ENCODE measurements around the gene USP31.

USP31 gene

DNA sequence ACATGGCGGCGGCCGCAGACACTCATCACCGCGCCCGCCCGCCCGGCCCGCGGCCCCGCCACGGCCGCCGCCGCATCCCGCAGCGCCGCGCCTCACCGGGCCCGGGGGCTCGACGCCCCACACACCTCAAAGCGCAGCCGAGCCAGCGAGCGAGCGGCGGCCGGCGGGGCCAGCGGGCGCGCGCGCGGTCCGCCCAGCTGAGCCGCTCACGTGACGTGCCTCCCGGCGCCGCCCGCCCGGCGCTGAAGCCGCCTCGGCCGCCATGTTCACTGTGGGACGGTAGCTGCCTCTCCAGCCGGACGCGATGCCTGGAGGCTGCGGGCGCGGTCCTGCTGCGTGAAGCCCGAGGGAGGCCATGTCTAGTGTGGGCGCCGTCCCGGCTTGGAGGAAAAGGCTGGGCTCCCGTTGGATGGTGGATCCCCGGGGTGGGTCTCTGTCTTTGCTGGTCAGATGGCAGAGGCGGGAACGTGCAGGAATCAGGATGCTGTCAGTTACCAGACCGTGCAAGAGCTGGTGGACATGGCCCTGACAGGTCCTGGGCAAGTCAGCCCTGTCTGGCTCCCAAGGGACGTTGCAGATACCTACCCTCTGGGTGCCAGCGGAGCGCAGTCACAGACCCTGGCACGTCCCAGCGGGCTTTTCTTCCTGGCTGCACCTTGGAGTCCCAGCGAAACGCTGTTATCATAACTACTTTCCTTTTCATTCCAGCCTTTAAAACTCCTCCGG lies at the start of gene USP31:
Gene USP31 (minus strand): TSS at position 186 of the 726 bp plus-strand sequence. CDS start 182 bp downstream, at position 4.
- DNase-seq: peak; percentile 95

DNA sequence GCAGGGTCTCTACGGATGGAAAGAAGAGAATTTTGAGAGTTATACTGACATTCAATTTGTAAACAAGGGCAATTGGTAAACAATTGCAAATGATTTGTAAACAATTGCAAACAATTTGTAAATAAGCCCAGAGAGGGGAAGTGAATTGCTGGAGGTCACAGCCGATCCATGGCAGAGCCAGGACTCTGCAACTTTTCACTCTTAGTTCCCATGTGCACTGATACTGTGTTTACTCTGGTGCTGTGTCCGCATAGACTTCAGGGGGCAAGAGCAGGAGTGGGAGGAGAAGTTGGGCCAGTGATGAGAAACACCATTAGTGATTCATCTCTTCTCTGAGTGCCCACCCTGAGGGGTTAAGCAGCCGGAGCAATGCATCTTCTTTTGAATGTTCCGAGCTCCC lies 47.3 kb upstream of the USP31 start:
- no peak for DNase-seq

DNA sequence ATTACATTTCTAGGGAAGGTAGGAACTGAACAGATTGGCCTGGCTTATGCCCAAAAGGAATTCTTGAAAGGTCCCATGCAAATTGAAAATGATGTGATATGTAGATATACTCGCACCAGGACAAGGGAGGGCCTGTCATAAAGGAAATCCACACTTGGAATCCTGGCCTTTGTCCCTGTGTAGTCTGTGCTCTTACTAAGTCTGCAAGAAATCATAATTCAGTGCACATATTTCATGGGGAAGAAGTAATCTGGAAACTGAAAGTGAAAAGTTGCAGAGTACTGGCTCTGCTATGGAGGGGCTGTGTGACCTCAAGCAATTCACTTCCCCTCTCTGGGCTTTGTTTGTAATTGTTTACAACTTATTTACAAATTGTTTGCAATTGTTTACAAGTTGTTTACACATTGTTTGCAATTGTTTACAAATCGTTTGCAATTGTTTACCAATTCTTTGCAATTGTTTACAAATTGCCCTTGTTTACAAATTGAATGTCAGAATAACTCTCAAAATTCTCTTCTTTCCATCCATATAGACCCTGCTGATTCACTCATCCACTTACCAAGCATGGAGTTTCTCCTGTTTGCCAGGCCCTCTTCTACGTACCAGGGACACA lies 46.2 kb upstream of the USP31 start:
- DNase-seq: no peak

DNA sequence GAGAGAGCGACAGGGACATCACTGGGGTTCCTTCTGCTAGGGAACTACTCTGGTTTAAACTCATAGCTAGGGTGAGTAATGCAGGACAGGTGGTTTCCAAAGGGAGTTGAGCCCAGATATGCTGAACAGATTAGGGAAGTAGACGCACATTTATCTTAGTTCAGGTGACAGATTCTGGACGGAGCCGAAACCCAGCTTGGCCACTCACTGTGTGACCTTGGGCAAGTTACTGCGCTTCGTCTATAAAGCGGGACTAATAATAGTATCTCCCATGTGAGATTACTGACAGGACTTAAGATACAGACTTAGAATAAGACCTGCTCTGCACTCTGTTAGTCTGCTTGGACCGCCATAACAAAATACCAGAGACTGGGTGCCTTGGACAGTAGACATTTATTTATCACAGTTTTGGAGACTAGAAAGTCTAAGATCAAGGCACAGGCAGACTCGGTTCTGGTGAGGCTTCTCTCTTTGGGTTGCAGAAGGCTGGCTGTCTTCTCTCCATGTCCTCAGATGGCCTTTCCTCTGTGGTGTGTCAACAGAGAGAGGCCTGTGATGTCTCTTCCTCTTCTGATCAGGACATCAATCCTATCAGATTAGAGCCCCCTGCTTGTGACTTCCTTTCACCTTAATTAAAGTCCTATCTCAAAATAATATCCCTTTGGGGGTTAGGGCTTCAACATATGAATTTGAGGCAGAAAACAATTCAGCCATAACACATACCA lies 45.4 kb upstream of the USP31 start:
- DNase-seq: no peak

- no peak for DNase-seq
These were observed 39.7 kb upstream of the USP31 start for GRCh38 chr16:23188911-23189310.

DNA sequence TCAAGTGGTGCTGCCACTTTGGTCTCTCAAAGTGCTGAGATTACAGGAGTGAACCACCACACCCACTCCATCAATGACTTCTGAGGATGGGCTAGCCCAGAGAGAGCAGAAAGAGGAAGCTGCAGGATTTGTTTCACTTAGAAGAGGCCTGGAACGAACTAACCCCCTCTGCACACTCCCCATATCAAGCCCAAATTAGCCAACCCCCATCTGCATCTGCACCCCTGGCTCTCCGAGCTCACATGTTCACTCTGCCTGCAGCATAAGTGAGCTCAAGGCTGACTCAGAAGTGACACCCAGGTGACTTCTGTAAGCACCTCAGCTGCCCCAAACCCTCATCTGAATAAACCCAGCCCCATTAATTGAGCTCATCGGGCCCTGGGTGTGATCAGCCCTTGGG lies 38.1 kb upstream of the USP31 start:
- no peak for DNase-seq

DNA sequence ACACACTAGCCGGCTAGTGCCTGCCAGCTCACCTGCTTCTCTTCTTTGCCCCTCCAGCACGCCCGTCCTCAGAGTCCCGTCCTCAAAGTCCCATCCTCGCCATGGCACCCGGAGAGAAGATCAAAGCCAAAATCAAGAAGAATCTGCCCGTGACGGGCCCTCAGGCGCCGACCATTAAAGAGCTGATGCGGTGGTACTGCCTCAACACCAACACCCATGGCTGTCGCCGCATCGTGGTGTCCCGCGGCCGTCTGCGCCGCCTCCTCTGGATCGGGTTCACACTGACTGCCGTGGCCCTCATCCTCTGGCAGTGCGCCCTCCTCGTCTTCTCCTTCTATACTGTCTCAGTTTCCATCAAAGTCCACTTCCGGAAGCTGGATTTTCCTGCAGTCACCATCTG lies 36.9 kb upstream of the USP31 start:
- DNase-seq: no peak

- DNase-seq: no peak
These were observed 36.4 kb upstream of the USP31 start for GRCh38 chr16:23185656-23186055.

- no peak for DNase-seq
These were observed 34.3 kb upstream of the USP31 start for GRCh38 chr16:23183543-23183862.

GRCh38 chr16:23182679-23183542 lies 33.7 kb upstream of the USP31 start, which contains the start of gene SCNN1G:
Gene SCNN1G, plus strand, starts transcription at chr16:23182745. Its CDS starts 3,527 bp downstream, at chr16:23186272.
- DNase-seq: no peak

DNA sequence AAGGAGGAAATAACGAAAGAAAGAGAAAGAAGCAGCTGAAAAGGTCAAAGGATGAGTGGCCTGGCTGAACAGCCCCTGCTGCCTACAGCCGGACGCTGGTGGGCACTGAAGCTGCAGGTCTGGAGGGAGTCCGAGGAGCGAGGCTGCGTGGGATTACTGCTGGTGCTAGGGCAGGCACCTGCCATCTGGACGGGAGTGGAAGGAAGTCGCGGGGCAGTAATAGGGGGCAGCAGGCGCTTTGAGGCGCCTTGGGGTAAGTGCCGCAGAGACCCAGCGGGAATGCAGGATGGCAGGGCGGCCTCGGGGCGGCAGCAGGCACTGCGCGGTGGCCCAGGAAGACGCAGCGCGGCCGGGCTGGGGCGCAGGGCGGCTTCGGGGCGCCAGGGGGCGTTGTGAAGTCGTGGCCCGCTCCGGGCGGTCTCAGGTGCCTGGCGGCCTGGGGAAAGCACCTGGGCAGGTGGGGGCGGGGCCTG lies 33.0 kb upstream of the USP31 start:
- peak; percentile 73 for DNase-seq

DNA sequence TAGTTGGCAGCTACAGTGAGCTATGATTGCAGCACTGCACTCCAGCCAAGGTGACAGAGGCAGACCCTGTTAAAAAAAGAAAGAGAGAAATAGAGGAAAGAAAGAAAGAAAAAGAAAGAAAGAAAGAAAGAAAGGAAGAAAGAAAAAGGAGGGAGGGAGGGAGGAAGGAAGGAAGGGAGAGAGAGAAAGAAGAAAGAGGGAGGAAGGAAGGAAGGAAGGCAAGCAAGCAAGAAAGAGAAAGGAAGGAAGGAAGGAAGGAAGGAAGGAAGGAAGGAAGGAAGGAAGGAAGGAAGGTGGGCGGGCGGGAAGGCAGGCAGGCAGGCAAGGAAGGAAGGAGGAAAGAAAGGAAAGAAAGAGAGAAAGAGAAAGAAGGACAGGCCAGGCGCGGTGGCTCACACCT lies 32.3 kb upstream of the USP31 start:
- DNase-seq: no peak

GRCh38 chr16:23175651-23176050 lies 26.4 kb upstream of the USP31 start:
- no peak for DNase-seq

GRCh38 chr16:23174622-23175021 lies 25.4 kb upstream of the USP31 start:
- no peak for DNase-seq

DNA sequence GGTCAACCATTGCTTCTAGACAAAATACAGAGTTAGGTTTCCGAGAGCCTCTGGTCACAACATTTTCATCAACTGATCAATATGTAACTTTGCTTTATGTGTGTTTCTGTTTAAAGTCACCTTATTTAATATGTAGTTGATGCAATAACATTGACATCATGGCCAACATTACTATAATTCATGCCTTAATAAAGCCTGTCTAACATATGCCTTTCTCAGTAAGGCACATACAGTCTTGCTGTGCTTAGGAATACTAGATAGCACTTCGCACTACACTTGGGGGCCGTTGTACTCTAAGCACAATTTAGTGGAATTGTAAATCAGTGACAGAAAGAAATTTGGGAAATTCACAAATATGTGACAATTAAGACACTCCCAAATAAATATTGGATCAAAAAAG lies 23.7 kb upstream of the USP31 start:
- no peak for DNase-seq

- no peak for DNase-seq
These were observed 23.3 kb upstream of the USP31 start for GRCh38 chr16:23172583-23172982.

GRCh38 chr16:23164736-23165135 lies 15.5 kb upstream of the USP31 start:
- no peak for DNase-seq

DNA sequence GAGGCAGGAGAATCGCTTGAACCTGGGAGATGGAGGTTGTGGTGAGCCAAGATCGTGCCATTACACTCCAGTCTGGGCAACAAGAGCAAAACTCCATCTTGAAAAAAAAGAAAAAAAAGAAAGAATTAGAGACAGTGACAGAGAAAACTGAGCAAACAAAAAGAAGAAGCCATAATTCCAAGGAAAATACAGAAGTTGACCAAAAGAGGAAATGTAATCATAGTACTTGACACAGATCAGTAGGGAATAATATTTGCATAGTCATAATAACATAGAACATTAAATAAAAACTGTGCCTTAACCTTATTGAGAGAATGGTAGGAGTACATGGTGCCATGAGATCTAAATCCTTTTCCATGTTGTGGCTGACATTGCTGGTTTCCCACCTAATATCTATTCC lies 14.7 kb upstream of the USP31 start:
- DNase-seq: no peak

- DNase-seq: no peak
These were observed 11.3 kb upstream of the USP31 start for GRCh38 chr16:23160574-23160973.

GRCh38 chr16:23160082-23160481 lies 10.8 kb upstream of the USP31 start:
- DNase-seq: no peak

- DNase-seq: no peak
These were observed 8.9 kb upstream of the USP31 start for GRCh38 chr16:23158114-23158513.

DNA sequence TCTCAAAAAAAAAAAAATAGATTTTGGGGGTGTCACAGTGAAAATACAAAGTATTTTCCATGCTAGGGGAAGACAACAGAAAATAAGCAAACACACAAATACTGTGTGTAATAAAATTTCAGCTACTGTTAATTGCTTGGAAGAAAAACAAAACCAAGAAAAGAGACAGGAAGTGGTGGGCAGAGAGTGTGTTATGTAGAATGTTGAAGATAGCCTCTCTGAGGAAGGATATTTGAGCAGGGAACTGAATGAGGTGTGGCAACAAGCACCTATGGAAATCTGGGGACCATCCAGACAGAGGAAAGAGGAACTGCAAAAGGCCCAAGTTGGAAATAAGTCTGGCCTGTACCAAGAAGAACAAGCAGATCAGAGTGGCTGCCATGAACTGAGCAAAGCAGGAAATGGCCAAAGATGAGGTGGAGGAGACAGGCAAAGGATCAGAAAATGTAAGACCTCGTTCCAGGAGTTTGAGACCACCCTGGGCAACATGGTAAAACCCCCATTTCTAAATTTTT lies 7.8 kb upstream of the USP31 start:
- DNase-seq: no peak

DNA sequence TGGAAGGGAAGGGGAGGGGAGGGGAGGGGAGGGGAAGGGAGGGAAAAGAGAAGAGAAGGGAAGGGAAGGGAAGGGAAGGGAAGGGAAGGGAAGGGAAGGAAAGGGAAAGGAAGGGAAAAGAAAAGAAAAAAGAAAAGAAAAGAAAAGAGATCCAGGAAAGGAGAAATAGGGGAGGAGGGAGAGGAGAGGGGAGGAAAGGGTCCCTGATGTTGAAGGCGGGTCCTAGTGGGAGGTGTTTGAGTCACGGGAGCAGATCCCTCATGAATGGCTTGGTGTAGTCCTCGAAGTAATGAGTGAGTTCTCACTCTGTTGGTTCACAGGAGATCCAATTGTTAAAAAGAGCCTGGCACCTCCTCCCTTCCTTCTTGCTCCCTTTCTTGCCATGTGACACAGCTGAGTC lies 6.9 kb upstream of the USP31 start:
- no peak for DNase-seq

All from NCI-H1092 treated with DMSO at 0.1 percent for 48 hours (cell line).